Measurements from ENCODE around the gene PPP1R7. TPM values are rescaled to one million over a fixed set of nuclear protein-coding genes. Genes with fewer than 3 reads are reported as not detected.

The PPP1R7 gene
- total RNA-seq, 1 donor, result 46.7 TPM

GRCh38 chr2:241111440-241111805, 38.8 kb upstream of the PPP1R7 start:
- no peak for TF ChIP-seq CTCF (IDR thresholded peaks at IDR 0.05; ENCODE audit: extremely low read depth, low read depth, low read length)
- Histone ChIP-seq H3K27ac (ENCODE audit: low read depth, low read length) (no peak overlapping the region), H3K9me3 (ENCODE audit: low read depth, low read length) (no peaks in the 10 kb centered on the region), H4K20me1 (ENCODE audit: insufficient read depth, low read length) (no peaks in the 10 kb centered on the region), H3K4me1 (ENCODE audit: insufficient read depth, low read length) (no peaks in the 10 kb centered on the region), H3K4me3 (ENCODE audit: insufficient read depth, low read length) (no peak overlapping the region), H3K27me3 (ENCODE audit: insufficient read depth, low read length) (no peaks in the 10 kb centered on the region), H2AFZ (ENCODE audit: low read length) (no peak overlapping the region), H3K79me2 (ENCODE audit: insufficient read depth, low read length) (no peaks in the 10 kb centered on the region), H3K36me3 (ENCODE audit: insufficient read depth, low read length) (no peaks in the 10 kb centered on the region), H3K4me2 (ENCODE audit: insufficient read depth, low read length) (no peak overlapping the region)
- no peak for DNase-seq (ENCODE audit: insufficient read length, low spot score, missing footprints)

GRCh38 chr2:241112046-241112445, 38.2 kb upstream of the PPP1R7 start:
- H3K79me2 ChIP-seq (ENCODE audit: insufficient read depth, low read length), result no peaks in the 10 kb centered on the region
- H3K9me3 ChIP-seq (ENCODE audit: low read depth, low read length), result no peaks in the 10 kb centered on the region
- H4K20me1 ChIP-seq (ENCODE audit: insufficient read depth, low read length), result no peaks in the 10 kb centered on the region
- no peak overlapping the region for H3K4me3 ChIP-seq (ENCODE audit: insufficient read depth, low read length)
- H3K27me3 ChIP-seq (ENCODE audit: insufficient read depth, low read length), result no peaks in the 10 kb centered on the region
- H3K4me2 ChIP-seq (ENCODE audit: insufficient read depth, low read length), result no peak overlapping the region
- H3K36me3 ChIP-seq (ENCODE audit: insufficient read depth, low read length), result no peaks in the 10 kb centered on the region
- H2AFZ ChIP-seq (ENCODE audit: low read length), result no peak overlapping the region
- no peak for DNase-seq (ENCODE audit: insufficient read length, low spot score, missing footprints)
- TF ChIP-seq CTCF (IDR thresholded peaks at IDR 0.05; ENCODE audit: extremely low read depth, low read depth, low read length), result no peak
- H3K4me1 ChIP-seq (ENCODE audit: insufficient read depth, low read length), result no peaks in the 10 kb centered on the region
- no peak overlapping the region for H3K27ac ChIP-seq (ENCODE audit: low read depth, low read length)

GRCh38 chr2:241112592-241112991, 37.7 kb upstream of the PPP1R7 start:
- DNase-seq (ENCODE audit: insufficient read length, low spot score, missing footprints), result no peak
- H3K4me2 ChIP-seq (ENCODE audit: insufficient read depth, low read length), result no peak overlapping the region
- no peaks in the 10 kb centered on the region for H3K79me2 ChIP-seq (ENCODE audit: insufficient read depth, low read length)
- no peaks in the 10 kb centered on the region for H3K36me3 ChIP-seq (ENCODE audit: insufficient read depth, low read length)
- H3K27ac ChIP-seq (ENCODE audit: low read depth, low read length), result no peak overlapping the region
- no peak for TF ChIP-seq CTCF (IDR thresholded peaks at IDR 0.05; ENCODE audit: extremely low read depth, low read depth, low read length)
- H3K4me3 ChIP-seq (ENCODE audit: insufficient read depth, low read length), result no peak overlapping the region
- no peak overlapping the region for H2AFZ ChIP-seq (ENCODE audit: low read length)
- no peaks in the 10 kb centered on the region for H3K27me3 ChIP-seq (ENCODE audit: insufficient read depth, low read length)
- no peaks in the 10 kb centered on the region for H3K9me3 ChIP-seq (ENCODE audit: low read depth, low read length)
- no peaks in the 10 kb centered on the region for H4K20me1 ChIP-seq (ENCODE audit: insufficient read depth, low read length)
- no peaks in the 10 kb centered on the region for H3K4me1 ChIP-seq (ENCODE audit: insufficient read depth, low read length)

- Histone ChIP-seq H3K36me3 (ENCODE audit: insufficient read depth, low read length) (no peaks in the 10 kb centered on the region), H3K27me3 (ENCODE audit: insufficient read depth, low read length) (no peaks in the 10 kb centered on the region), H3K27ac (ENCODE audit: low read depth, low read length) (no peak overlapping the region), H3K4me2 (ENCODE audit: insufficient read depth, low read length) (no peak overlapping the region), H3K4me3 (ENCODE audit: insufficient read depth, low read length) (no peak overlapping the region), H2AFZ (ENCODE audit: low read length) (no peak overlapping the region), H4K20me1 (ENCODE audit: insufficient read depth, low read length) (no peaks in the 10 kb centered on the region), H3K9me3 (ENCODE audit: low read depth, low read length) (no peaks in the 10 kb centered on the region), H3K79me2 (ENCODE audit: insufficient read depth, low read length) (no peaks in the 10 kb centered on the region), H3K4me1 (ENCODE audit: insufficient read depth, low read length) (no peaks in the 10 kb centered on the region)
- TF ChIP-seq CTCF (IDR thresholded peaks at IDR 0.05; ENCODE audit: extremely low read depth, low read depth, low read length), result no peak
- DNase-seq (ENCODE audit: insufficient read length, low spot score, missing footprints), result peak; percentile 69
These were observed 35.4 kb upstream of the PPP1R7 start for GRCh38 chr2:241114836-241115235.

Measured in osteoblast (primary cell).